ENCODE data around the gene PLPPR5.

- TF ChIP-seq EZH2 (IDR thresholded peaks at IDR 0.05; ENCODE audit: insufficient read depth, poor library complexity, severe bottlenecking) (no peak), EZH2phosphoT487 (IDR thresholded peaks at IDR 0.05; ENCODE audit: insufficient read depth, low read depth) (no peak)
Measured at GRCh38 chr1:98910827-98911226, 93.8 kb downstream of the PLPPR5 start.

Measured in GM23248 (cell line).